IMR-90 (cell line): ENCODE data around the gene LYRM9. TPM values are rescaled to one million over a fixed set of nuclear protein-coding genes. Genes with fewer than 3 reads are reported as not detected.

Experiments used
- ATAC-seq: fragments of 200-7000 bp; cut with Tn5 transposase; 2 replicates; pipeline ENCODE4 v1.9.1; 2020; ENCODE audit warnings: low read depth, mild to moderate bottlenecking, moderate library complexity
- BruUV-seq: library from RNA; stranded (reverse); fragments of 400-500 nt; replicated peaks from 2 replicates; lab custom pipeline; 2021; lab: Mats Ljungman, UMichigan
- CTCF ChIA-PET: fragments of 300-600 bp; formaldehyde crosslinking; extraction: SDS; loops from one replicate; lab custom pipeline; 2021; ENCODE audit warnings: antibody characterized with exemption; lab: Yijun Ruan, JAX
- POLR2A ChIA-PET: fragments of 300-600 bp; sonication (Branson Sonifier 250); formaldehyde crosslinking; loops from one replicate; lab custom pipeline; 2022; ENCODE audit warnings: antibody characterized with exemption; ENCODE audit not compliant: unreplicated experiment; lab: Charles Lee
- DNase-seq: peaks from one replicate; pipeline ENCODE4 v3.0.0; 2013
- H2AFZ ChIP-seq: replicated peaks from 2 replicates; pipeline ENCODE3; 2013; ENCODE audit warnings: low read length, mild to moderate bottlenecking; ENCODE audit not compliant: poor library complexity
- H2AK5ac ChIP-seq: 2 replicates; pipeline ENCODE4 v1.6.1; 2013; ENCODE audit warnings: low read depth, low read length, inconsistent platforms
- H2AK9ac ChIP-seq: replicated peaks from 2 replicates; pipeline ENCODE3; 2013; ENCODE audit warnings: mild to moderate bottlenecking, low read depth, low read length, moderate library complexity; ENCODE audit not compliant: poor library complexity
- H2BK120ac ChIP-seq: 2 replicates; pipeline ENCODE4 v1.6.1; 2013; ENCODE audit warnings: low read depth, low read length, inconsistent platforms
- H2BK15ac ChIP-seq: 3 replicates; pipeline ENCODE4 v1.6.1; 2013; ENCODE audit warnings: low read depth, low read length, inconsistent platforms
- H2BK20ac ChIP-seq: 2 replicates; pipeline ENCODE4 v1.6.1; 2013; ENCODE audit warnings: low read depth, mild to moderate bottlenecking, inconsistent platforms, low read length, moderate library complexity
- H2BK5ac ChIP-seq: 2 replicates; pipeline ENCODE4 v1.6.1; 2013; ENCODE audit warnings: mild to moderate bottlenecking, low read depth, low read length, inconsistent platforms; ENCODE audit not compliant: poor library complexity, severe bottlenecking
- H3K14ac ChIP-seq: replicated peaks from 2 replicates; pipeline ENCODE4 v1.6.1; 2013; ENCODE audit warnings: low read depth, low read length, inconsistent platforms
- H3K18ac ChIP-seq: 2 replicates; pipeline ENCODE4 v1.6.1; 2013; ENCODE audit warnings: low read depth, low read length, control low read depth
- H3K23ac ChIP-seq: 2 replicates; pipeline ENCODE4 v1.6.1; 2013; ENCODE audit warnings: low read depth, low read length, inconsistent platforms
- H3K27ac ChIP-seq: 2 replicates; pipeline ENCODE4 v1.5.1; 2013; ENCODE audit warnings: mild to moderate bottlenecking, control low read depth, low read length; ENCODE audit not compliant: insufficient read depth
- H3K27me3 ChIP-seq: 2 replicates; pipeline ENCODE4 v1.6.1; 2013; ENCODE audit warnings: low read length; ENCODE audit not compliant: control insufficient read depth, insufficient read depth
- H3K36me3 ChIP-seq: 2 replicates; pipeline ENCODE4 v1.6.1; 2013; ENCODE audit warnings: low read length, mixed read lengths; ENCODE audit not compliant: control insufficient read depth, insufficient read depth
- H3K4ac ChIP-seq: 2 replicates; pipeline ENCODE4 v1.6.1; 2013; ENCODE audit warnings: low read depth, low read length, inconsistent platforms
- H3K4me1 ChIP-seq: 2 replicates; pipeline ENCODE4 v1.6.1; 2013; ENCODE audit warnings: low read length, mixed read lengths; ENCODE audit not compliant: control insufficient read depth, insufficient read depth
- H3K4me2 ChIP-seq: 2 replicates; pipeline ENCODE4 v1.6.1; 2013; ENCODE audit warnings: low read depth, mild to moderate bottlenecking, control low read depth, low read length, moderate library complexity
- H3K4me3 ChIP-seq: 2 replicates; pipeline ENCODE4 v1.5.1; 2013; ENCODE audit warnings: low read depth, mild to moderate bottlenecking, control low read depth, low read length, moderate library complexity; ENCODE audit not compliant: insufficient read depth
- H3K56ac ChIP-seq: 2 replicates; pipeline ENCODE4 v1.6.1; 2013; ENCODE audit warnings: low read length, inconsistent platforms; ENCODE audit not compliant: insufficient read depth; ENCODE audit errors: extremely low read depth
- H3K79me1 ChIP-seq, 2 experiments: 2 replicates each; pipeline ENCODE4 v1.6.1; 2013; ENCODE audit warnings: low read length in 2 of 2, inconsistent platforms in 1 of 2, low read depth in 1 of 2
- H3K9ac ChIP-seq: 2 replicates; pipeline ENCODE4 v1.6.1; 2013; ENCODE audit warnings: low read depth, low read length, control low read depth
- H3K9me1 ChIP-seq: 2 replicates; pipeline ENCODE4 v1.6.1; 2013; ENCODE audit warnings: low read length, inconsistent platforms; ENCODE audit not compliant: insufficient read depth
- H3K9me3 ChIP-seq: 2 replicates; pipeline ENCODE4 v1.6.1; 2013; ENCODE audit warnings: low read length; ENCODE audit not compliant: control insufficient read depth, insufficient read depth
- H4K20me1 ChIP-seq: 2 replicates; pipeline ENCODE4 v1.6.1; 2013; ENCODE audit warnings: low read length, inconsistent platforms; ENCODE audit not compliant: insufficient read depth
- H4K5ac ChIP-seq: 2 replicates; pipeline ENCODE4 v1.6.1; 2013; ENCODE audit warnings: mild to moderate bottlenecking, low read depth, low read length, control low read depth
- H4K8ac ChIP-seq, 2 experiments: 2 replicates each; pipeline ENCODE4 v1.6.1; 2013; ENCODE audit warnings: low read depth in 2 of 2, low read length in 2 of 2, control low read depth in 1 of 2, inconsistent platforms in 1 of 2
- H4K91ac ChIP-seq: 2 replicates; pipeline ENCODE4 v1.6.1; 2013; ENCODE audit warnings: low read depth, low read length, inconsistent platforms; ENCODE audit not compliant: insufficient read depth
- BHLHE40 ChIP-seq: fragments of 150-350 bp; IDR thresholded peaks from 2 replicates; pipeline ENCODE4 v1.6.1; 2016; ENCODE audit warnings: mild to moderate bottlenecking, low read depth, low read length
- CEBPB ChIP-seq: IDR thresholded peaks from 2 replicates; pipeline ENCODE4 v1.6.1; 2012; ENCODE audit warnings: low read depth, low read length, improper control_type of control experiment
- CHD1 ChIP-seq: IDR thresholded peaks from 2 replicates; pipeline ENCODE4 v1.6.1; 2012; ENCODE audit warnings: low read depth, low read length, improper control_type of control experiment
- CTCF ChIP-seq: conservative IDR thresholded peaks from 2 replicates; pipeline ENCODE4 v1.5.1; 2012; ENCODE audit warnings: mild to moderate bottlenecking, low read depth, low read length, improper control_type of control experiment
- ELK1 ChIP-seq: fragments of 150-350 bp; IDR thresholded peaks from 2 replicates; pipeline ENCODE4 v1.6.1; 2016; ENCODE audit warnings: low read depth, mild to moderate bottlenecking, low read length, moderate library complexity, borderline replicate concordance
- FOS ChIP-seq: fragments of 150-350 bp; IDR thresholded peaks from 2 replicates; pipeline ENCODE4 v1.6.1; 2016; ENCODE audit warnings: low read depth, low read length
- MAFK ChIP-seq: IDR thresholded peaks from 2 replicates; pipeline ENCODE4 v1.6.1; 2012; ENCODE audit warnings: low read depth, low read length, improper control_type of control experiment
- MAZ ChIP-seq: IDR thresholded peaks from 2 replicates; pipeline ENCODE4 v1.6.1; 2012; ENCODE audit warnings: low read depth, mild to moderate bottlenecking, low read length, improper control_type of control experiment, moderate library complexity, borderline replicate concordance
- MXI1 ChIP-seq: IDR thresholded peaks from 2 replicates; pipeline ENCODE4 v1.6.1; 2012; ENCODE audit warnings: low read depth, mild to moderate bottlenecking, low read length, moderate library complexity, borderline replicate concordance
- NFE2L2 ChIP-seq: fragments of 150-350 bp; IDR thresholded peaks from 2 replicates; pipeline ENCODE4 v1.6.1; 2016; ENCODE audit warnings: low read depth, mild to moderate bottlenecking, low read length
- POLR2A ChIP-seq: IDR thresholded peaks from 2 replicates; pipeline ENCODE4 v1.6.1; 2012; ENCODE audit warnings: mild to moderate bottlenecking, low read depth, low read length
- RAD21 ChIP-seq: IDR thresholded peaks from 2 replicates; pipeline ENCODE4 v1.6.1; 2012; ENCODE audit warnings: low read length, improper control_type of control experiment
- RCOR1 ChIP-seq: IDR thresholded peaks from 2 replicates; pipeline ENCODE4 v1.6.1; 2012; ENCODE audit warnings: mild to moderate bottlenecking, low read length, improper control_type of control experiment; ENCODE audit not compliant: insufficient replicate concordance
- RFX5 ChIP-seq: IDR thresholded peaks from 2 replicates; pipeline ENCODE4 v1.8.0; 2012; ENCODE audit warnings: low read depth, mild to moderate bottlenecking, low read length, moderate library complexity
- SMC3 ChIP-seq: fragments of 150-350 bp; IDR thresholded peaks from 2 replicates; pipeline ENCODE4 v1.6.1; 2016; ENCODE audit warnings: low read depth, mild to moderate bottlenecking, antibody characterized with exemption, low read length, moderate library complexity
- USF2 ChIP-seq: fragments of 150-350 bp; IDR thresholded peaks from 2 replicates; pipeline ENCODE4 v1.6.1; 2017; ENCODE audit warnings: mild to moderate bottlenecking, antibody characterized with exemption, low read length, low read depth
- WGBS, 2 experiments: methylation state at CpG; one replicate each; pipeline versions ENCODE4 v1.1.5 to v1.1.7; 2013; ENCODE audit warnings: missing lambda C conversion rate in 2 of 2; ENCODE audit not compliant: insufficient read length in 1 of 2; ENCODE audit errors: extremely low coverage in 2 of 2; 5-methylcytosine and 5-hydroxymethylcytosine counted together
- dilution Hi-C: fragments of 300-500 bp; cut with HindIII; formaldehyde crosslinking; loops from one replicate; pipeline ENCODE4 v1.14.3; 2018; ENCODE audit warnings: low sequenced_read_pairs; ENCODE audit not compliant: unreplicated experiment
- in situ Hi-C: fragments of 300-500 bp; cut with MboI; formaldehyde crosslinking; loops from 3 replicates; pipeline ENCODE4 v1.14.3; 2019; ENCODE audit warnings: low sequenced_read_pairs, inconsistent platforms, mixed read lengths
- intact Hi-C: fragments of 100-400 bp; cut with micrococcal nuclease; formaldehyde crosslinking; loops from 2 replicates; pipeline ENCODE4 v1.10.0; 2022
- polyA plus RNA-seq, 3 experiments: library from polyadenylated mRNA; depleted of rRNA; stranded (reverse); fragments of >200 nt; gene quantifications; 2 replicates each; pipeline ENCODE4 v1.2.3, GENCODE V29; 2012; ENCODE audit warnings: low replicate concordance in 1 of 3
- total RNA-seq: library from RNA; depleted of rRNA; stranded (reverse); fragments of >200 nt; gene quantifications from 2 replicates; pipeline ENCODE4 v1.2.3, GENCODE V29; 2012

LYRM9 gene
- total and polyA plus RNA-seq, 2 of the 4 experiments (the other 2 are of a cell fraction): 3.2 to 4.8 TPM

- Histone ChIP-seq H4K20me1 (no peaks in the 10 kb centered on the region), H3K27ac (no peak overlapping the region), H3K79me1 (no peaks in the 10 kb centered on the region), H3K4me2 (no peak overlapping the region), H3K4me3 (no peak overlapping the region), H2AFZ (no peak overlapping the region), H3K9ac (no peak overlapping the region), H4K5ac (no peak overlapping the region), H3K9me3 (no peaks in the 10 kb centered on the region), H2BK15ac (no peak overlapping the region), H3K4me1 (no peaks in the 10 kb centered on the region), H3K27me3 (peaks cover 3% of the 10 kb centered on the region), H2BK20ac (no peak overlapping the region), H3K56ac (no peak overlapping the region), H3K18ac (no peak overlapping the region), H2BK5ac (no peak overlapping the region), H3K14ac (no peak overlapping the region), H4K91ac (no peak overlapping the region), H2AK9ac (no peak overlapping the region), H3K4ac (no peak overlapping the region), H3K36me3 (no peaks in the 10 kb centered on the region), H2AK5ac (no peak overlapping the region), H3K9me1 (no peaks in the 10 kb centered on the region), H2BK120ac (no peak overlapping the region), H4K8ac (no peak overlapping the region), H3K23ac (no peak overlapping the region)
- in situ Hi-C loops: no loop called here
- dilution Hi-C loops: no loop called here
- no peak for TF ChIP-seq MAFK
- no peak for TF ChIP-seq FOS
- TF ChIP-seq CTCF: no peak
- no peak for TF ChIP-seq POLR2A
- no peak for TF ChIP-seq USF2
- no peak for TF ChIP-seq CEBPB
- no peak for TF ChIP-seq BHLHE40
- no peak for TF ChIP-seq NFE2L2
- no peak for TF ChIP-seq ELK1
- TF ChIP-seq RFX5: no peak
- no peak for TF ChIP-seq RAD21
- TF ChIP-seq MAZ: no peak
- no peak for TF ChIP-seq MXI1
- TF ChIP-seq RCOR1: no peak
- TF ChIP-seq CHD1: no peak
- TF ChIP-seq SMC3: no peak
- intact Hi-C loops: no loop called here
- ChIA-PET CTCF (no interaction called here), POLR2A (no interaction called here)
- ATAC-seq (no peak), DNase-seq (no peak)
- BruUV-seq: no TSS peak
- no CpG with 5 or more reads among the region's 3 CpGs for WGBS, 2 experiments
Measured at GRCh38 chr17:27834571-27834970, 58.6 kb downstream of the LYRM9 start.
